SKM-1 (cell line): ENCODE results near the gene SHISA3.

Experiments
- DNase-seq: peaks from one replicate; lab custom pipeline; 2025; ENCODE audit not compliant: unreplicated experiment; lab: John Stamatoyannopoulos, UW

Gene SHISA3

GRCh38 chr4:42442601-42443000 is 45.3 kb downstream of the SHISA3 start:
- no peak for DNase-seq

DNA sequence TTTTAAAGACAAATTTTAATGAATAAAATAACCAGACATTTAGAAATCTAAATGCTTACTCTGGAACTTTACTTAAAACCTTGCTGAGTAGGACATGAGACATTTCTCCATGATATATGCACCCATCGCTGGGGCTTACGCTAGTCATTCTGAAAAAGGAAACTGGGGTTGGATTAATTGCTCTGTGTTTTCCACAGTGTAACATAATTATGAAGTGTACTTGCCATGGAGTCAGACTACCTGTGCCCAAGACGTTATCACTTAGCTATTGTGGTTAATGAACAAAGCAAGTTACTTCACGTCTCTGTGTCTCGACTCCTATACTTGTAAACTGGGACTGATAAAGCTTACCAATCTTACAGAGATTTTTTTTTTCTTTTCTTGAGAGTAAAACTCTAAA is 47.8 kb downstream of the SHISA3 start:
- DNase-seq, result no peak

DNA sequence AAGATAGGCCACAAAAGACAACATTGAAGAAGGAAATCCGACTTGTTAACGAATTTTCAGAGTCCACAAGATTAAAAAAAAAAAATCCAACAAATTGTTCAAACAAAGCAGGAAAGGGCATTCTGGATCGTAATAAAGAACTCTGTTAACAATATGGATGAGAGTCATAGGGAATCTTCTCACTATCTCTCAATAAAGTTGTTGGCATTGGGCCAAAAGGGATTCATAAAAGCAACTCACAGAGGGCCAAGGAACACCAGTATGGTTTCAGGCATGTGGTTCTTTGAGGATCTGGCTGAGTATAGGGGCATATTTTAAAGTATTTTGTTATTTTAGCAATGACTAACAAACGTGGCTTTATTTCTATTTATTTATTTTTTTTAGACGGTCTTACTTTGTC is 49.5 kb downstream of the SHISA3 start:
- DNase-seq, result no peak
